SIG-M5 (cell line): Measurements from ENCODE around the gene MERTK.
"Not testable (repeated sequence)": the region's sequence is repeated elsewhere in the genome, so short reads cannot be mapped to it uniquely, and the experiment has no call there.

Experiments used
- DNase-seq: peaks from one replicate; lab custom pipeline; 2025; lab: John Stamatoyannopoulos, UW

Gene MERTK

GRCh38 chr2:111946294-111947114 lies 48.1 kb downstream of the MERTK start:
- no peak for DNase-seq

- no peak for DNase-seq
These were observed 48.8 kb downstream of the MERTK start for GRCh38 chr2:111947219-111947618.

DNA sequence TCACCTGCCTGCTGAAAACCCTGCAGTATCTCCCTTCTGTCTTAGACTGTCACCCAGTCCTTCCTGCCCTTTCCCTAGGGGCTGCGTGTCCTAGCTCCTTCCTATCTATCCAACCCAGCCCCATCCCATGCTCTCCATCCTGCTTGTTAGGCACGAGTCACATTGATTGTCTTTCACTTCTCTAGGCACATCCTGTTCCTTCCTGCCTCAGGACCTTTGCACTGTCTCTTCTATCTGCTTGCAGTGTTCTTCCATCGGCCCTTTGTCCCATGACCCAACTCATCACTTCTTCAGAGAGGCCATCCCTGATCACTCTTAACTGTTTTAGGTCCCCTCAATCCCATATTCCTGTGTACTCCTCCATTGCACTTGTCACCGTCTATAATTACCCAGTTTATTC lies 50.4 kb downstream of the MERTK start:
- no peak for DNase-seq

DNA sequence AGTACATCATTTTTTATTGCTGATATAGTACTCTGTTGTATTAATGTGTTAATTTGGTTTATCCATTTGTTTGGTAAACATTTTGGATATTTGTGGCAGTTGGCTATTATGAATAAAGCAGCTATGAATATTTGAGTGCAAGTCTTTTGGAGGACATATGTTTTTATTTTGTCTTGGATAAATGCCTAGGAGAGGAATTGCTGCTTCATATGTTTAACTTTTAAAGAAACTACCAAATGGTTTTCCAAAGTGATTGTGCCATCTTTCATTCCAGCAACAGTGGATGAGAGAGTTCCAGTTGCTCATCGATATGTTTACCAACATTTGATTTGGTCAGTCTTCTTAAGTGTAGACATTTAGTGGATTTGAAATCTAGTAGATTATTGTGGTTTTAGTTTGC lies 51.8 kb downstream of the MERTK start:
- DNase-seq: no peak

DNA sequence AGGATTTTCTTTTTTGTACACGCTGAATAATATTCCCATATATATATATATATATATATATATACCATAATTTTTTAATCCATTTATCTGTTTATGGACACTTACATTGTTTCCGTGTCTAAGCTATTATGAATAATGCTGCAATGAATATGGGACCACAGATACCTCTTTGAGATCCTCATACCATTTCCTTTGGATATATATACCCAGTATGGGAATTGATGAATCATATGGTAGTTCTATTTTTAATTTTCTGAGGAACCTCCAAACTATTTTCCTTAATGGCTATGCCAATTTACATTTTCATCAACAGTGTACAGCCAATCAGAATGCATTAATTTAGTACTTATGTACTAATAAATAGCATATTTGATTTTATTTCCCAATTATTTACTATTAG lies 53.1 kb downstream of the MERTK start:
- no peak for DNase-seq

DNA sequence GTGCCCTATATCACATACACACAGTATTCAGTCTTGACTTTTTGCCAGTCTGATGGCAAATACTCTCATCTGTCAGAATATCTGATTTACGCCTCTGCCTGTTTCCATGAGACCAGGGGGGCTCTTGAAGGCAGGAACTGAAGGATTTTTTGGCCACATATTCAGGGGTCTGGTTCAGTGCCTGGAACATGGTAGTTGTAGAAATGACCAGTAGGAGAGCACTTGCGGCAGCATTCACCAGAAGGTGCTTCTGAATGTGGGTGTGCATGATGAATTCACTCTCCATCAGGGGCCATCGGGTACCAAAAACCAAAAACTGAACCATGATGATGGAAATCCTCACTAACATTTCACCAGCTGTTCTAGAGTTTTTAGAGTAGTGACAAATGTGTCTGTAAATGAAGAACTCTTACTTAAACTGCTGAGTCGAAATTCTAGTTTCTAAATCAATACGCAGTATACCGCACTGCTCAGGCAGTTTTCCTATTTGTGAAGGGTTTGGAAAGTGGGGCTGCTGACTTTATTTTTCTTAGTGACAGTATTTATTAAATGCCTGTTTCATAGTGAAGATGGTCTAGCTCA lies 54.6 kb downstream of the MERTK start:
- DNase-seq: no peak

DNA sequence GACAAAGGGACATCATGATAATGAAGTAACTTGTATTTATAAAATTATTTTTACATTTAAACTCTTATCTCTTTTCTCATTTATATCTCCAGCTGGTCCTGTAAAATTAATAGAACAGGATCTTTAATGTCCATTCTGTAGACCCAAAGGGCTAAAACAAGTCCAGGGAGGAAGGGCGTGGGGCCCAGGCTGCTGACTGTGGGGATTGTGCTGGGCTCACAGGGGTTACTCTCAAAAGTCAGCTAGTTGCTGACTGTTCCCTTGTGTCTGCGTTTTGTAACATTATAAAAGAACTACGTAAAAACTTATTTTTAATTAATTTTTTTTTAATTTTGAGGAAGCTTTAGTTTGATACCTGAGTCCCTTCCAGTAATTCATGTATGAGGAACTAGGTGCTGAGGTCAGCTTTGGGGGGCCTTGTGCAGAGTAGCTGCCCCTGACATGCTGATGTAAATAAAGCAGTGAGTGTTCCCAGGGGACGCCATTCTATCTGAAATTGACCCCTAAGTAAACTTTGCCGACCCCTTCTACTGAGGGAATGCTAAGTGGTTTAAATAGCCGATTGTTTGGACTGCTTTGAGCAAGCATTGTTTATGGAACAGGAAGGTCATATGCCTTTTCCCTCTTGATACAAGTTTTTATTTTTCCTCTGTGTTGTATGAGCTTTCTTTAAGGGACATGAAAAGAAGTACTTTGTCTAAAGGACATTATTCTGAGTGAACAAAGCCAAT lies 56.4 kb downstream of the MERTK start:
- DNase-seq: no peak

DNA sequence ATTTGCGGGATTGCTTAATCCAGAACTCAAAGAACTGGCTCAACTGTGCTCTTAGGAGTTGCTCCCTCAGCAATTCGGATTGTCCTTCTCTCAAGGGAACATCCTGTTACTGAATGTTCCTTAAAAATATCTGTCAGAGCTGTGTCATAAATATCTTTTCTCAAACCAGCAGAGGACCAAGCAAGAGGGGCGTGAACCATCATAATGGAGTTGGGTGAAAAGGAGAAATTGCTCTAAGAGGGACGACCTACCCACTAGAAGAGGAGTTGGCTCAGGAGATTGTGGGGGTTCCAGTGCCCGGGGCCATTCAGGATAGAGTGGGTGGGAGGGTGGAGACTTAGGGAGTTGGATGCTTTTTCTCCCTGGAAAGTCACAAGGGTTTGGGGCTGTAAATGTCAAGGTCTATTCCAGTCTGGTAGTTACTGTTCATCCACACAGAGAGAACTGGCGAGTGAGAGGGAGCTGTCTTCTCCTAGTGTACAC lies 59.5 kb downstream of the MERTK start:
- no peak for DNase-seq

- DNase-seq: no peak
These were observed 60.5 kb downstream of the MERTK start for GRCh38 chr2:111958901-111959300.

GRCh38 chr2:111961663-111962062 lies 63.3 kb downstream of the MERTK start:
- no peak for DNase-seq

GRCh38 chr2:111963086-111963485 lies 64.7 kb downstream of the MERTK start:
- not testable (repeated sequence) for DNase-seq

DNA sequence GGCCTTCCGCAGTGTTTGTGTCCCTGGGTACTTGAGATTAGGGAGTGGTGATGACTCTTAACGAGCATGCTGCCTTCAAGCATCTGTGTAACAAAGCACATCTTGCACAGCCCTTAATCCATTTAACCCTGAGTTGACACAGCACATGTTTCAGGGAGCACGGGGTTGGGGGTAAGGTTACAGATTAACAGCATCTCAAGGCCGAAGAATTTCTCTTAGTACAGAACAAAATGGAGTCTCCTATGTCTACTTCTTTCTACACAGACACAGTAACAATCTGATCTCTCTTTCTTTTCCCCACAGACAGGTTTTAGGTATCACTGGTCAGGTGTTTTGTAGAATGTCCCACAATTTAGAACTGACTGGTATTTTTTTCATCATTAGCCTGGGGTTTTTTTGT lies 65.1 kb downstream of the MERTK start:
- DNase-seq: not testable (repeated sequence)

GRCh38 chr2:111965062-111965461 lies 66.7 kb downstream of the MERTK start:
- no peak for DNase-seq

DNA sequence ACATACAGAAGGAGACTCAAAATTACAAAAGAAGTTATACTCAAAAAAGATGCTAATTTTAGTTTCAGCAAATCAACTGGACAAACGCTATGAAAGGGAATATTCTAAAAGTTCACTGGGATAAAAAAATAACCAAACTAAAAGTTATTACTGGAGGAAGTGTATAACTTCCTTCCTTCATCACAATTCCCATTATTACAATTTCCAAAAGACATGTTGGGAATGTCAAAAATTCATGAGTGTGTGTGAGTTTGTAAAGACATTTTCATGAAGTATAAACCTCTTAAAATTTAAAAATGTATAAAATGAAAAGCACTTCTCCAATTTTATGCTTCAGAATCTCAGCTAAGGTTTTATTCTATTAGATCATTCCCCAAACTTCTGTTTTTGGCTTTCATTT lies 67.8 kb downstream of the MERTK start:
- no peak for DNase-seq

GRCh38 chr2:111967018-111967417 lies 68.6 kb downstream of the MERTK start:
- no peak for DNase-seq

- no peak for DNase-seq
These were observed 72.0 kb downstream of the MERTK start for GRCh38 chr2:111970453-111970852.

DNA sequence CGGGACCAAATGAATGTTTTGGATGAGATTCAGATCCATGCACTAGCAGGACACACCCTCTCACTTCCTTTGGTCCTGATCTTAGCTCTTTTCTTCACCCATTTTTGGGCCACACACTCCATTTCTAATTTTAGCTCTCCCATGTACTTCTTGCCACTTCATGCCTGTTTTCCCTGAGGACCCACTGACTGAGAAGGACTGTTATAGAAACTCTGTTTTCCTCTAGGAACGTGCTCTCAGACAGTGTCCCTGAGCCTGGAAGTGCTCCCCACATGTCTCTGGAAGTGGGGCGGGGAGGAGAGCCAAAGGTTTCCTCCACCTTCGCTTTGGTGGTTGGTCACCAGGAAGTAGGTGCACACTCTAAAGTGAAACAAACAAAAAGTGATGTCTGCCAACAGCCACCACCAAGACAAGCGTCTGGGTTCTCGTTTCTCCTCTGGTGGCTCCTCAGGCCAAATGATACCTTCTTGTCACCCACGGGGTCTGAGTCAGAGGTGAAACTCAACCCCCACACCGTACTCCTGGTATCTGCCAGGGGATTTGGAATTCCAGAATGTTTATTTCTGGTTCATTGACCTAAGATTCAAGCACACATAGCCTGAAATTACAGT lies 74.7 kb downstream of the MERTK start:
- no peak for DNase-seq

GRCh38 chr2:111973701-111974100 lies 75.3 kb downstream of the MERTK start:
- DNase-seq: no peak

DNA sequence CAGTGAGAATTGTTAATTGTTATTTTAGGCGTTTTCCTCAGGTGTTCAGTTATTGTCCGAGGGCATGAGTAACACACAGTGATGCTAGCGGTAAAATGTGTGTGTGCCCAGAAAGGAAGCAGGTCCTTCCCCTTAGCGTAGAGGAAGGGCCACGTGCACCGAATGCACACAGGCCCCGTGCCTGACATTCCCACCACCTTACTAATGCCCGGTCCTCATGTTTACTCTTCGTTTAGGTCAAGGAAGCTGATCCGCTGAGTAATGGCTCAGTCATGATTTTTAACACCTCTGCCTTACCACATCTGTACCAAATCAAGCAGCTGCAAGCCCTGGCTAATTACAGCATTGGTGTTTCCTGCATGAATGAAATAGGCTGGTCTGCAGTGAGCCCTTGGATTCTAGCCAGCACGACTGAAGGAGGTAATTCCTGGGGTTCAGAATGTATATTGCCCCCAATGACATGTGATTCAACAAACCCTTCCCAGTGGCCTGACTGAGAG lies 76.7 kb downstream of the MERTK start:
- no peak for DNase-seq

GRCh38 chr2:111975819-111976218 lies 77.4 kb downstream of the MERTK start:
- DNase-seq: no peak

GRCh38 chr2:111977240-111977639 lies 78.8 kb downstream of the MERTK start:
- DNase-seq: no peak

DNA sequence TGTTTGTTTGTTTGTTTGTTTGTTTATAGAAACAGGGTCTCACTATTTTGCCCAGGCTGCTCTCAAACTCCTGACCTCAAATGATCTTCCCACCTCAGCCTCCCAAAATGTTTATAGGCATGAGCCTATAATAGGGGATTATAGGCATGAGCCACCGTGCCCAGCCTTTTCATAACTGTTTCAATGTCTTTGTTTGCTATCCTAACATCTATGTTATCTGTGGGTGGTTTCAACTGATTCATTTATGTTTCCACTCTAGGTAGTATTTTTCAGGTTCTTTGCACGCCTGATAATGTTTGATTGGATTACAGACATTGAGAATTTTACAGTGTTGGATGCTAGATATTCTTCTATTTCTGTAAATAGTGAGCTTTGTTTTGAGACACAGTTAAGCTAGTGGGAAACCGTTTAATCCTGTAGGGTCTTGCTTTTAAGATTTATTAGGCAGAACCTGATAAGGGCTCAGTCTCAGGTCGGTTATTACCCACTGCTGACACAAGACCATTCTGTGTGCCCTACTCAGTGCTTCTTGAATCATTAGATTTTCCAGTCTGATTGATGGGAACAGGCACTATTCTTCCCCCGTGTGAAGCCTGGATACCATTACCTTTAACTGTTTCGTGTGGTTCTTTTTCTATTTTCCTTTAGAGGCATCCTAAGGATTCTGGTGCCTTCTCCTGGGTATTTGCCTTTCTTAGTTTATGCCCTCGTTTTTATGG lies 80.2 kb downstream of the MERTK start:
- DNase-seq: no peak
